Naive B cell (primary cell): ENCODE data around the gene ACO2. TPM values are rescaled to one million over a fixed set of nuclear protein-coding genes. Genes with fewer than 3 reads are reported as not detected.

ENCODE experiments used
- ATAC-seq, 2 donors: fragments of 150-1000 bp; cut with Tn5 transposase; 2 replicates each; pipeline ENCODE4 v1.10.0; 2021; ENCODE audit warnings: low read depth in 2 of 2, mild to moderate bottlenecking in 2 of 2, moderate library complexity in 2 of 2
- DNase-seq: peaks from one replicate; pipeline ENCODE4 v3.0.0; 2022
- H3K27ac Mint-ChIP-seq, 6 donors: one replicate each; pipeline ENCODE4 v1.8.0; 2020 to 2022; ENCODE audit warnings: mild to moderate bottlenecking in 6 of 6, mixed read lengths in 6 of 6, moderate library complexity in 5 of 6, inconsistent platforms in 2 of 6
- H3K27me3 Mint-ChIP-seq, 3 donors: one replicate each; pipeline ENCODE4 v1.8.0; 2021 to 2022; ENCODE audit warnings: mixed read lengths in 3 of 3, mild to moderate bottlenecking in 1 of 3
- H3K36me3 Mint-ChIP-seq, 2 donors: one replicate each; pipeline ENCODE4 v1.8.0; 2020 to 2022; ENCODE audit warnings: mixed read lengths in 2 of 2, inconsistent platforms in 1 of 2, mild to moderate bottlenecking in 1 of 2
- H3K4me1 Mint-ChIP-seq, 3 donors: one replicate each; pipeline ENCODE4 v1.8.0; 2020 to 2022; ENCODE audit warnings: mixed read lengths in 3 of 3, inconsistent platforms in 1 of 3, mild to moderate bottlenecking in 1 of 3, moderate library complexity in 1 of 3
- H3K4me3 Mint-ChIP-seq, 8 donors: one replicate each; pipeline ENCODE4 v1.8.0; 2020 to 2022; ENCODE audit warnings: mild to moderate bottlenecking in 8 of 8, mixed read lengths in 8 of 8, moderate library complexity in 8 of 8, inconsistent platforms in 2 of 8
- H3K9me3 Mint-ChIP-seq, 7 donors: one replicate each; pipeline ENCODE4 v1.8.0; 2020 to 2022; ENCODE audit warnings: mixed read lengths in 7 of 7, mild to moderate bottlenecking in 5 of 7, inconsistent platforms in 2 of 7, moderate library complexity in 1 of 7
- polyA plus RNA-seq, 6 donors: library from polyadenylated mRNA; unstranded; fragments of 300-500 nt; fragmentation: Illumina TruSeq; gene quantifications; one replicate each; pipeline ENCODE4 v1.2.3, GENCODE V29; 2021; ENCODE audit warnings: low read depth in 6 of 6

ACO2 gene
- polyA plus RNA-seq, 6 donors from 2014 or later = 88.9 to 124 (median 106) TPM

DNA sequence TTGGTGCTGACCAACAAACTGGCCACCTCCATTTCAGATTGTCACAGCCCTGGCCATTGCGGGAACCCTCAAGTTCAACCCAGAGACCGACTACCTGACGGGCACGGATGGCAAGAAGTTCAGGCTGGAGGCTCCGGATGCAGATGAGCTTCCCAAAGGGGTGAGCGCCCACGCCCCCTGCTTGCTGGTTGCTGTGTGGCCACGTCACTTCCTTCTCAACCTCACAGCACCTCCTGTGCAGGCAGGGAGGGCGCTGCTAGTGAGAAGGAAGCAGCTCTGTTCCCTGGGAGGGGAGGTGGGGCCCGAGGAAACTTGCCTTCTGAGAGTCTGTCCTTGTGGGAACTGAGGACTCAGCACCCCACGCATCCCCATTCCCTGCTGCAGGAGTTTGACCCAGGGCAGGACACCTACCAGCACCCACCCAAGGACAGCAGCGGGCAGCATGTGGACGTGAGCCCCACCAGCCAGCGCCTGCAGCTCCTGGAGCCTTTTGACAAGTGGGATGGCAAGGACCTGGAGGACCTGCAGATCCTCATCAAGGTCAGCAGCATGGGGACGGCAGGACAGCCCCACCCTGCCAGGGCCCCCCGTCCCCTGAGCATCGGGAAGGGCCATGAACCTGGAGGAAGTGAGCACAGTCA is 56.0 kb downstream of the ACO2 start:
- Mint-ChIP-seq H3K36me3 (peaks cover 0 to 8% of the 10 kb centered on the region in 2 donors), H3K27me3 (no peaks in the 10 kb centered on the region), H3K4me3 (no peak overlapping the region), H3K9me3 (no peaks in the 10 kb centered on the region), H3K4me1 (peaks cover 0 to 20% (median 15%) of the 10 kb centered on the region in 3 donors), H3K27ac (peak overlapping the region in 4 of 6 donors; percentile 9 to 76 (median 38))
- DNase-seq (peak; percentile 25), ATAC-seq (peak; percentile 71 to 72)

- Mint-ChIP-seq H3K27me3 (no peaks in the 10 kb centered on the region), H3K27ac (peak overlapping the region in 2 of 6 donors; percentile 47 to 76), H3K9me3 (no peaks in the 10 kb centered on the region), H3K4me1 (peaks cover 0 to 20% (median 15%) of the 10 kb centered on the region in 3 donors), H3K36me3 (peaks cover 0 to 8% of the 10 kb centered on the region in 2 donors), H3K4me3 (no peak overlapping the region)
- DNase-seq (no peak), ATAC-seq (no peak)
Observed at GRCh38 chr22:41525450-41526225, 56.7 kb downstream of the ACO2 start.

- Mint-ChIP-seq H3K36me3 (peaks cover 0 to 8% of the 10 kb centered on the region in 2 donors), H3K27me3 (no peaks in the 10 kb centered on the region), H3K9me3 (no peaks in the 10 kb centered on the region), H3K27ac (peak overlapping the region in 5 of 6 donors; percentile 47 to 89 (median 62)), H3K4me1 (peaks cover 0 to 20% (median 15%) of the 10 kb centered on the region in 3 donors), H3K4me3 (no peak overlapping the region)
- ATAC-seq (no peak), DNase-seq (no peak)
Observed at GRCh38 chr22:41526226-41526829, 57.4 kb downstream of the ACO2 start.

DNA sequence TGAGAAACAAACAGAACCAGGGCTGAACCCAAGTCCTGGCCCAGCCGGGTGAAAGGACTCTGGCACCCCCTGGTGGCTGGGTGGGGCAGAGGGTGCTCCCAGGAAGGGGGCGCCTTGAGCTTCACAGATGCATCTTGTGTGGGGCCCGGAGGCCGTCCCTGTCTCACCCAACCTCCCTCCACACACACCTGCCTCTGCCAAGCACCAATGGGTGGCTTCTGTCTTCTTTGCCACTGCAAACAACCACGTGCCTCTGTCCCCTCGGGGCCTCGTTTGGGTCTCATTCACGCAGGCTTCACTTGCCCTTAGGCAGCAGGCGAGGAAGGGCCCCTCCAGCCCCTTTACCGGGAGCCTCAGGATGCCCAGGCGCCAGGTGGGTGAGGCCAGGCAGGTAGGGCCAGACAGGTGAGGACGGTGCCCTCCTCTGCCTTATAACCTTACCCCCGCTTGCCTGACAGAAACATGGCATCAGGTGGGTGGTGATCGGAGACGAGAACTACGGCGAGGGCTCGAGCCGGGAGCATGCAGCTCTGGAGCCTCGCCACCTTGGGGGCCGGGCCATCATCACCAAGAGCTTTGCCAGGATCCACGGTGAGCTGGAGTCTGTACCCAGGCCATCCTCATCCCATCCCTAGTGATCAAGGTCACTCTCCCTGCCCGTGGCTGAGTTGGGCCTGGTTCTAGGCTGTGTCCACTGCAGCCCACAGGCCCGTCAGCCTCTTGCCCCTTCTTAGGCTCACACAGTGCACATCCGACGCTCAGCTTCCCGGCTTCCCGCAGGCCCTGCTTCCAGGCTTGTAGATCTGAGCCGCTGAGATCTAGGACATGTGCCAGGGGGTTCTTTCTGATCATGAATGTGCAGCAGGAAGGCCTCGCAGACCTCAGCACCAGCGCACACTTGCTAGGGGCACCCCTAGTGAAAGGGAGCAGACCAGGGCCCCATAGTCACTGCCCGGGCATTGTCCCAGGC is 58.2 kb downstream of the ACO2 start:
- Mint-ChIP-seq H3K27ac (peak overlapping the region in 3 of 6 donors; percentile 42 to 62 (median 47)), H3K27me3 (no peaks in the 10 kb centered on the region), H3K9me3 (no peaks in the 10 kb centered on the region), H3K4me3 (no peak overlapping the region), H3K36me3 (peaks cover 0 to 8% of the 10 kb centered on the region in 2 donors), H3K4me1 (peaks cover 0 to 20% (median 15%) of the 10 kb centered on the region in 3 donors)
- ATAC-seq (peak; percentile 81 to 83), DNase-seq (peak; percentile 65)

GRCh38 chr22:41528132-41528766 is 59.3 kb downstream of the ACO2 start:
- Mint-ChIP-seq H3K27me3 (no peaks in the 10 kb centered on the region), H3K4me1 (peaks cover 0 to 20% (median 15%) of the 10 kb centered on the region in 3 donors), H3K9me3 (no peaks in the 10 kb centered on the region), H3K27ac (peak overlapping the region in 1 of 6 donors; percentile 57), H3K4me3 (no peak overlapping the region), H3K36me3 (peaks cover 0 to 8% of the 10 kb centered on the region in 2 donors)
- ATAC-seq (no peak), DNase-seq (no peak)

- Mint-ChIP-seq H3K27ac (peak overlapping the region in 1 of 6 donors; percentile 34), H3K9me3 (no peaks in the 10 kb centered on the region), H3K36me3 (peaks cover 0 to 8% of the 10 kb centered on the region in 2 donors), H3K27me3 (no peaks in the 10 kb centered on the region), H3K4me3 (no peak overlapping the region), H3K4me1 (peaks cover 0 to 20% (median 18%) of the 10 kb centered on the region in 3 donors)
- DNase-seq = no peak
- no peak for ATAC-seq
Observed at GRCh38 chr22:41528938-41529561, 60.1 kb downstream of the ACO2 start.

DNA sequence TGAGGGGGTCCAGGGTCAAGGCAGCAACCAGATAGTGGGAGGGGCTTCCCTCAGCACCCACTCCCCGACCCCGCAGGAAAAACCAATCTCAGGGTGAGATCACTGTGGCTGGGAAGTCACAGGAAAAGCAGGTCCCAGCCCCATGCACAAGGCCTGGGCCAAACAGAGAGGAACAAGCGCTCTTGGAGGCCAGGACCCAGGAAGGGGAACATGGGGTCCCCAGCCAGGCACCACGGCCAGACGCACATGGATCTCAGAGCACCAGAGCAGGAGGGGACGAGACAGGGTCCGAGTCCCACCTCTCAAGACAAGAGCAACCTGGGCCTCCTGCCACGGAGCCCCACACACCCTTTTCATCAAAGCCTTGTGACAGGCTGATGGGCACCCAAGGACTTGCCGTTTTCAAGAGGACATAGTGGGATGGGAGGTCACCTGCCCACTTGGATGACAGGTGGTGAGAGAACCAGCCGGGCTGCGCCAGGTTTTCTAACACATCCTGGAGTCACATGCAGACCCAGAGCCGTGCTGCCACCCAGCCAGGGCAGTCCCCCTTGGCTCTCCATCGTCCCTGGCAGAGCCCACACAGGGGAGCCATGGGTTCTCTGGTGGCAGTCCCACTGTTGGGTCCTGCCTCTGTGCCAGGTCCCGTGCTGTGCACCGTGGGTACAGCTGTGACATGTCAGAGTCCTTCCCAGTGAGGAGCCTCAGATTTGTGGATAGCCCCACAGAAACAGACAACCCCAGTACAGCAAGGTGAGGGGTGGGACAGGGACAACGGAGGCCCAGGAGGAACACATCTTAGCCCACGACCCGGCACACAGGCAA is 62.2 kb downstream of the ACO2 start:
- no peaks in the 10 kb centered on the region for H3K9me3 Mint-ChIP-seq
- peaks cover 4 to 8% of the 10 kb centered on the region in 2 donors for H3K36me3 Mint-ChIP-seq
- peak overlapping the region in 2 of 6 donors; percentile 32 to 79 for H3K27ac Mint-ChIP-seq
- H3K4me3 Mint-ChIP-seq = no peak overlapping the region
- no peaks in the 10 kb centered on the region for H3K27me3 Mint-ChIP-seq
- H3K4me1 Mint-ChIP-seq = peaks cover 4 to 10% (median 8%) of the 10 kb centered on the region in 3 donors
- ATAC-seq (no peak), DNase-seq (no peak)

GRCh38 chr22:41531715-41532477 is 63.0 kb downstream of the ACO2 start:
- Mint-ChIP-seq H3K4me1 (peaks cover under 1 to 4% (median 3%) of the 10 kb centered on the region in 3 donors), H3K4me3 (peak overlapping the region in 1 of 8 donors; percentile 9), H3K27me3 (no peaks in the 10 kb centered on the region), H3K36me3 (peaks cover 4 to 8% of the 10 kb centered on the region in 2 donors), H3K9me3 (no peaks in the 10 kb centered on the region), H3K27ac (peak overlapping the region in 2 of 6 donors; percentile 11 to 74)
- ATAC-seq = no peak
- DNase-seq = no peak

DNA sequence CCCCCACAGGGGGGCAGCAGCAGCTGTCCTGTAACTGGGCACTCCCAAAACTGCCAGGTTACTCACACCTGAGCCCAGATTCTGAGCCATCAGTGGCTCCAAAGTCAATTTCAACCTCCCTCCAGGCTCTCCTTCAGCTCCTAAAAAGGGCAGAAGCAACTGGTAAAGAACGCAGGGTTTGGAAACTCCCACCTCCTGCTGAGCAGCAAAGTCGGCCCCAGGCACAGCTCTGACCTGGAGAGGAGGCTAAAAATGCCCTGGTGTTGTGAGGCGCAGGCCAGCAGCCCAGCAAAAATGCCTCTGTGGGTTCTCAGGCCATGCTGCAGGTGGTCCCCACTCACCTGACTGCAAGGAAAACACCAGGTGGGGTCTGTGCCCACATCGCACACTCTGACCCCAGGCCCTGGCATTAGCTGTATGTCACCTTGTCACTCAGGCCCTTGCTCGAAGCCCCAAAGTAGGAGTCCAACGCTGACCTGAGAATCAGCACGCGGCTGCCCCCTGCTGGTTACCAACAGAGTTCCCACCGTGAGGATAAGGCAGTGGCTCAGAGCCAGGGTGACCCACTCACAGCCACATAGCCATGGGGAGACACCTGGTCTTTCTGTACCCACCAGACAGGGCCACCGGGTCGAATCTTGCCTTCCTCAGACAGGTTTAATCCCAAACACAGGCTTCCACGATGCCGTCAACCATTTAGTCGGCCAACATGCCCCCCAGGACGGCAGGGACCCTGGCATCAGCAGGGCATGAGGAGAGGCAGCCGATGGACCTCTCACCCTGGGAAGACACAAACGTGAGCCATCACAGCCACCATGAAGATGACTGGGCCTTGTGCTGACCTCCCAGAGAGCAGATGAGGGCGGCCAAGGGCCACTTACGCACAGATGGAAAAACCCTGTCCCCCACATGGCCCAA is 64.2 kb downstream of the ACO2 start:
- Mint-ChIP-seq H3K4me3 (peak overlapping the region in 1 of 8 donors; percentile 15), H3K27me3 (no peaks in the 10 kb centered on the region), H3K36me3 (peaks cover 4 to 8% of the 10 kb centered on the region in 2 donors), H3K27ac (peak overlapping the region in 4 of 6 donors; percentile 4 to 90 (median 39)), H3K9me3 (no peaks in the 10 kb centered on the region), H3K4me1 (peaks cover 0 to 5% (median 4%) of the 10 kb centered on the region in 3 donors)
- ATAC-seq (peak; percentile 82 to 84), DNase-seq (peak; percentile 40)

GRCh38 chr22:41534219-41534618 is 65.3 kb downstream of the ACO2 start:
- H3K27ac Mint-ChIP-seq = peak overlapping the region in 1 of 6 donors; percentile 24
- no peaks in the 10 kb centered on the region for H3K27me3 Mint-ChIP-seq
- DNase-seq = no peak
- no peak overlapping the region for H3K4me3 Mint-ChIP-seq
- H3K9me3 Mint-ChIP-seq = no peaks in the 10 kb centered on the region
- peaks cover 0 to 4% of the 10 kb centered on the region in 2 donors for H3K36me3 Mint-ChIP-seq
- peaks cover 0 to 7% (median 4%) of the 10 kb centered on the region in 3 donors for H3K4me1 Mint-ChIP-seq
- no peak for ATAC-seq
